Calu3 (cell line): ENCODE data around the gene PDYN. TPM values are rescaled to one million over a fixed set of nuclear protein-coding genes. Genes with fewer than 3 reads are reported as not detected.

Experiments used
- BruUV-seq: library from RNA; stranded (reverse); fragments of 400-500 nt; replicated peaks from 2 replicates; lab custom pipeline; 2021; lab: Mats Ljungman, UMichigan
- CTCF ChIA-PET: fragments of 300-600 bp; sonication (Branson Sonifier 250); formaldehyde crosslinking; loops from one replicate; lab custom pipeline; 2022; ENCODE audit warnings: antibody characterized with exemption; lab: Charles Lee
- DNase-seq: peaks from one replicate; pipeline ENCODE4 v3.0.0; 2022
- H3K27ac Mint-ChIP-seq: one replicate; pipeline ENCODE4 v1.8.0; 2022; ENCODE audit warnings: mixed read lengths; ENCODE audit not compliant: unreplicated experiment
- H3K27me3 Mint-ChIP-seq: one replicate; pipeline ENCODE4 v1.8.0; 2022; ENCODE audit warnings: mixed read lengths; ENCODE audit not compliant: unreplicated experiment
- H3K36me3 Mint-ChIP-seq: one replicate; pipeline ENCODE4 v1.8.0; 2022; ENCODE audit warnings: mild to moderate bottlenecking, moderate library complexity, mixed read lengths; ENCODE audit not compliant: insufficient read depth, unreplicated experiment
- H3K4me1 Mint-ChIP-seq: one replicate; pipeline ENCODE4 v1.8.0; 2022; ENCODE audit warnings: mild to moderate bottlenecking, low read depth, mixed read lengths; ENCODE audit not compliant: unreplicated experiment
- H3K4me3 Mint-ChIP-seq: one replicate; pipeline ENCODE4 v1.8.0; 2022; ENCODE audit warnings: mild to moderate bottlenecking, low read depth, moderate library complexity, mixed read lengths; ENCODE audit not compliant: unreplicated experiment
- H3K9me3 Mint-ChIP-seq: one replicate; pipeline ENCODE4 v1.8.0; 2022; ENCODE audit warnings: low read depth, mixed read lengths; ENCODE audit not compliant: unreplicated experiment
- CTCF ChIP-seq: fragments of 200-600 bp; IDR thresholded peaks from one replicate; pipeline ENCODE4 v1.8.0; 2022; ENCODE audit warnings: antibody characterized with exemption; ENCODE audit not compliant: unreplicated experiment
- intact Hi-C: fragments of 100-400 bp; cut with micrococcal nuclease; formaldehyde crosslinking; loops from one replicate; pipeline ENCODE4 v1.10.0; 2022; ENCODE audit not compliant: unreplicated experiment
- total RNA-seq: library from RNA; stranded (reverse); gene quantifications from 2 replicates; pipeline ENCODE4 v1.2.3, GENCODE V29; 2022

PDYN gene
- total RNA-seq, 1 experiment from 2014 or later, result not detected

DNA sequence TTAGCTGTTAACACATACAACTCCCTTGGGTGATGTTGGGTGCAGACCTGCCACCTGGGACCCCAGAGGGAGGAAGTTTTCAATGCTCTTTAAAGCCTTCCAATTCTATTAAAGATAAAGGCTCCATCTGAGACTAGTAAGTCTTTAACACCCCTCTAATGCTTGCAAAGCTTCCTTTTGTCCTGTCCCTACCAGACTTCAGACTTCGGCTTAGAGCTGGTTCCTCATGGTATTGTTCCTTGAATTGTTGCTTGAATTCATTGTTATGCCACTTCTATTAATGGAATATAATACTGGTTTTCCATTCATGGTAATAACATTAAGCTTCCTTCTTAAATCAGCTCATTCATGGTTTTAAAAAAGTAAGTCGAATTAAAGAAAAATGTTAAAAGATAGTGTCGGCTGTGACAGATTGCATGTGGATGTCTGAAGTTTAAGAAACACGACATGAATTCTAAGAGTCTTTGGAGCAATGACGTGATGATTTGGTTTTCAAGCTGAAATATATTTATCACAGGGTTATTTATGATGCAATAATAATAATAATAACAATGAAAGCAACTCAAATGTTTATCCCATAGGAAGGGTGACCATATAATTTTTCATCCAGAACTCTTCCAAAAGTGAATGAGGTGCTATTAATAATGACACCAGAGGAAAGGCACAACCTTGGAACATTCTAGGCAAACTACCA, 21.8 kb downstream of the PDYN start:
- BruUV-seq, result no TSS peak
- CTCF ChIA-PET, result interaction anchor here (0.7 kb wide), 1 partner anchor 137 kb away, joined by 3 read pairs; no protein-coding TSS in a partner anchor
- H3K4me3 Mint-ChIP-seq, result no peak overlapping the region
- intact Hi-C loops, result no loop called here
- no peaks in the 10 kb centered on the region for H3K36me3 Mint-ChIP-seq
- no peaks in the 10 kb centered on the region for H3K9me3 Mint-ChIP-seq
- no peak overlapping the region for H3K27ac Mint-ChIP-seq
- no peak for DNase-seq
- no peak for TF ChIP-seq CTCF
- peaks cover 88% of the 10 kb centered on the region for H3K27me3 Mint-ChIP-seq
- H3K4me1 Mint-ChIP-seq, result no peaks in the 10 kb centered on the region

- BruUV-seq, result no TSS peak
- Mint-ChIP-seq H3K27me3 (peaks cover 66% of the 10 kb centered on the region), H3K36me3 (no peaks in the 10 kb centered on the region), H3K27ac (no peak overlapping the region), H3K4me3 (no peak overlapping the region), H3K4me1 (no peaks in the 10 kb centered on the region), H3K9me3 (no peaks in the 10 kb centered on the region)
- DNase-seq, result no peak
- TF ChIP-seq CTCF, result no peak
- intact Hi-C loops, result no loop called here
- CTCF ChIA-PET, result no interaction called here
Measured at GRCh38 chr20:1968964-1969363, 24.9 kb downstream of the PDYN start.

DNA sequence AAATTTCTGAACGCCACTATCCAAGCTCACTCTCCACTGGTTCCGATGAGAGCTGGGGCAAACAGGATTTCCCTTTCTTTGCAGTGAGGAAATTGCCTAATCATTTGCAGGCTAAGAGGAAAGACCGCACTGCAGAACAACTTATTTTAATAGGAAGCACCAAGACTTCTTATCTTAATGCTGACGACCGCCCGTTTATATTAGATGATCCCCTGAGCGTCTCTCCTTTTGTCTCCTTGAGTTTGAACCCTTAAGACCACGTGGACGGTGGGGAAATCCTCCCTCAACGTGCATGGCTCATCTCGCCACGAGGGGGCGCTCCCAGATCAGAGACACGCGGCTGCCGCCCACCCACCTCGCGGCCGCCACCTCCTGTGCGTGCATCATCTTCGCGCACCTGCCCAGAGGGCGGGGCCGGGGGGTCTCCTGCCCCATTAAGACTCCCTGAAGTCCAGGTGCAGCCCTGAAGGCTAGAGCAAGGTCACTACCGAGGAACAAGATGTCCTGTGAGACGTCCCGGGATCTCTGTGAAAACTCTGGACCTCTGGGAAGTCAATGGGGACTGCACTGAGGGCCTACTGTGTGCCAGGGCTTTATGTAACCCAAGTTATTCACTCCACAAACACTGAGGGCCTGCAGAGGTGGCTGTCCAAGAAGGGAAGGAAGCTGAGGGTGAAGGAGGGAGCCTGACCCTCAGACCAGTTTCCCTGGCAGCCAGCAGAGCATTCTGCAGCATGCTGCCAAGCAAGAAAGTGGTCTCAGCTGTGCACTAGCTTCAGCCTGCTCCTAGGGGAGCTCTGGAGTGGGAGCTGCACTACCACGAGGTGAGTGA, 28.1 kb downstream of the PDYN start:
- peak; percentile 77 for DNase-seq
- no TSS peak for BruUV-seq
- Mint-ChIP-seq H3K4me3 (peak overlapping the region; percentile 16), H3K27ac (no peak overlapping the region), H3K36me3 (no peaks in the 10 kb centered on the region), H3K9me3 (no peaks in the 10 kb centered on the region), H3K4me1 (no peaks in the 10 kb centered on the region), H3K27me3 (peaks cover 57% of the 10 kb centered on the region)
- CTCF ChIA-PET, result interaction anchor here (0.6 to 1.3 kb wide), 3 partner anchors 128 to 207 kb away, joined by 3 to 4 read pairs (median 3); no protein-coding TSS in a partner anchor
- TF ChIP-seq CTCF, result peak; percentile 72
- intact Hi-C loops, result loop anchor here (2.0 kb wide), 3 partner anchors 127 to 207 kb away; no protein-coding TSS in a partner anchor

- no TSS peak for BruUV-seq
- no peak for TF ChIP-seq CTCF
- H3K27ac Mint-ChIP-seq, result no peak overlapping the region
- no peaks in the 10 kb centered on the region for H3K36me3 Mint-ChIP-seq
- H3K4me3 Mint-ChIP-seq, result no peak overlapping the region
- no peaks in the 10 kb centered on the region for H3K9me3 Mint-ChIP-seq
- peaks cover 48% of the 10 kb centered on the region for H3K27me3 Mint-ChIP-seq
- no peak for DNase-seq
- intact Hi-C loops, result loop anchor here (2.0 kb wide), 1 partner anchor 200 kb away; no protein-coding TSS in a partner anchor
- CTCF ChIA-PET, result interaction anchor here (0.6 to 1.3 kb wide), 3 partner anchors 129 to 208 kb away, joined by 3 to 4 read pairs (median 3); no protein-coding TSS in a partner anchor
- H3K4me1 Mint-ChIP-seq, result no peaks in the 10 kb centered on the region
Measured at GRCh38 chr20:1964659-1965405, 29.0 kb downstream of the PDYN start.
